Prostate gland (tissue), 2 donors: ENCODE results near the gene CHCHD6. TPM values are rescaled to one million over a fixed set of nuclear protein-coding genes. Genes with fewer than 3 reads are reported as not detected.

Source experiments
- DNase-seq: peaks from one replicate; pipeline ENCODE4 v3.0.0-alpha.2; 2019; ENCODE audit warnings: low spot score
- H3K27ac ChIP-seq, 2 donors: fragments of 200-600 bp; sonication (generic); 2 replicates each; pipeline ENCODE4 v1.5.1; 2017 to 2019
- H3K27me3 ChIP-seq: fragments of 200-600 bp; sonication (generic); replicated peaks from 2 replicates; pipeline ENCODE4 v1.5.1; 2019; ENCODE audit not compliant: insufficient read depth
- H3K36me3 ChIP-seq, 2 donors: fragments of 200-600 bp; sonication (generic); 1 replicate in 1 of 2; 2 replicates in 1 of 2; pipeline versions ENCODE4 v1.5.1 to v1.8.1; 2017 to 2019
- H3K4me1 ChIP-seq: fragments of 200-600 bp; sonication (generic); replicated peaks from 2 replicates; pipeline ENCODE4 v1.5.1; 2019
- H3K4me3 ChIP-seq, 2 donors: fragments of 200-600 bp; sonication (generic); 2 replicates each; pipeline ENCODE4 v1.5.1; 2017 to 2019
- H3K9me3 ChIP-seq: fragments of 200-600 bp; sonication (generic); 2 replicates; pipeline ENCODE4 v1.5.1; 2017
- CTCF ChIP-seq, 4 experiments: fragments of 200-600 bp in 2 of 4; fragments of 450-650 bp in 2 of 4; sonication (generic) in 2 of 4; IDR thresholded peaks; 1 replicate in 3 of 4; 2 replicates in 1 of 4; pipeline ENCODE4 v1.5.1; 2016 to 2019; ENCODE audit warnings: antibody characterized with exemption in 4 of 4, mild to moderate bottlenecking in 2 of 4, moderate library complexity in 2 of 4
- POLR2A ChIP-seq: fragments of 450-650 bp; IDR thresholded peaks from one replicate; pipeline ENCODE4 v1.6.1; 2016; ENCODE audit warnings: antibody characterized with exemption, mild to moderate bottlenecking
- POLR2AphosphoS5 ChIP-seq: sonication (generic); formaldehyde crosslinking; IDR thresholded peaks from one replicate; pipeline ENCODE4 v1.6.1; 2017; ENCODE audit warnings: antibody characterized with exemption
- WGBS: methylation state at CpG from one replicate; pipeline ENCODE4 v1.1.5; 2018; 5-methylcytosine and 5-hydroxymethylcytosine counted together
- intact Hi-C: fragments of 100-400 bp; cut with DNase I; formaldehyde crosslinking; loops from one replicate; pipeline ENCODE4 v1.14.2; 2022
- total RNA-seq, 2 donors: library from RNA; depleted of rRNA; stranded (reverse); fragments of >200 nt; gene quantifications; one replicate each; pipeline ENCODE4 v1.1.0, GENCODE V29; 2016

CHCHD6 gene
- total RNA-seq, 2 donors from 2014 or later = 13.9 to 34.4 TPM

GRCh38 chr3:126758882-126759281, 54.8 kb downstream of the CHCHD6 start:
- no peaks in the 10 kb centered on the region for H3K4me1 ChIP-seq
- no peaks in the 10 kb centered on the region for H3K27me3 ChIP-seq
- H3K36me3 ChIP-seq = no peaks in the 10 kb centered on the region
- TF ChIP-seq CTCF (IDR thresholded peaks at IDR 0.05) (no peak), POLR2A (no peak), POLR2AphosphoS5 (no peak)
- H3K27ac ChIP-seq = no peak overlapping the region
- no peak overlapping the region for H3K4me3 ChIP-seq
- 98% methylated on average over 4 of the region's 4 CpGs for WGBS
- no peak for DNase-seq
- H3K9me3 ChIP-seq = no peaks in the 10 kb centered on the region
- intact Hi-C loops = no loop called here

- Histone ChIP-seq H3K36me3 (no peaks in the 10 kb centered on the region), H3K4me3 (no peak overlapping the region), H3K27ac (no peak overlapping the region), H3K27me3 (no peaks in the 10 kb centered on the region), H3K9me3 (no peaks in the 10 kb centered on the region), H3K4me1 (no peaks in the 10 kb centered on the region)
- 56% methylated on average over 1 of the region's 1 CpG for WGBS
- no peak for DNase-seq
- TF ChIP-seq POLR2AphosphoS5 (no peak), POLR2A (no peak), CTCF (IDR thresholded peaks at IDR 0.05) (no peak)
- intact Hi-C loops = no loop called here
Observed at GRCh38 chr3:126760541-126760940, 56.5 kb downstream of the CHCHD6 start.

- TF ChIP-seq POLR2A = no peak
- no peak for TF ChIP-seq CTCF (IDR thresholded peaks at IDR 0.05)
- no peak for TF ChIP-seq POLR2AphosphoS5
- H3K27ac ChIP-seq = no peak overlapping the region
- no peaks in the 10 kb centered on the region for H3K27me3 ChIP-seq
- H3K4me1 ChIP-seq = no peaks in the 10 kb centered on the region
- intact Hi-C loops = no loop called here
- no peaks in the 10 kb centered on the region for H3K36me3 ChIP-seq
- no peak overlapping the region for H3K4me3 ChIP-seq
- H3K9me3 ChIP-seq = no peaks in the 10 kb centered on the region
- DNase-seq = no peak
Observed at GRCh38 chr3:126763035-126763434, 59.0 kb downstream of the CHCHD6 start.

- 90% methylated on average over 17 of the region's 17 CpGs for WGBS
- intact Hi-C loops = no loop called here
- no peaks in the 10 kb centered on the region for H3K36me3 ChIP-seq
- H3K4me1 ChIP-seq = no peaks in the 10 kb centered on the region
- H3K4me3 ChIP-seq = no peak overlapping the region
- no peak for DNase-seq
- H3K9me3 ChIP-seq = no peaks in the 10 kb centered on the region
- H3K27ac ChIP-seq = no peak overlapping the region
- H3K27me3 ChIP-seq = no peaks in the 10 kb centered on the region
- no peak for TF ChIP-seq POLR2AphosphoS5
Observed at GRCh38 chr3:126765187-126766069, 61.4 kb downstream of the CHCHD6 start.

- H3K27me3 ChIP-seq = no peaks in the 10 kb centered on the region
- no peaks in the 10 kb centered on the region for H3K36me3 ChIP-seq
- H3K4me1 ChIP-seq = no peaks in the 10 kb centered on the region
- intact Hi-C loops = no loop called here
- 96% methylated on average over 7 of the region's 7 CpGs for WGBS
- no peak overlapping the region for H3K4me3 ChIP-seq
- TF ChIP-seq POLR2A (no peak), POLR2AphosphoS5 (no peak), CTCF (IDR thresholded peaks at IDR 0.05) (no peak)
- H3K27ac ChIP-seq = no peak overlapping the region
- no peak for DNase-seq
- H3K9me3 ChIP-seq = no peaks in the 10 kb centered on the region
Observed at GRCh38 chr3:126766653-126767052, 62.6 kb downstream of the CHCHD6 start.
